Measurements from ENCODE around the gene RBM39.
"Not testable (repeated sequence)": the region's sequence is repeated elsewhere in the genome, so short reads cannot be mapped to it uniquely, and the experiment has no call there.

RBM39 gene

DNA sequence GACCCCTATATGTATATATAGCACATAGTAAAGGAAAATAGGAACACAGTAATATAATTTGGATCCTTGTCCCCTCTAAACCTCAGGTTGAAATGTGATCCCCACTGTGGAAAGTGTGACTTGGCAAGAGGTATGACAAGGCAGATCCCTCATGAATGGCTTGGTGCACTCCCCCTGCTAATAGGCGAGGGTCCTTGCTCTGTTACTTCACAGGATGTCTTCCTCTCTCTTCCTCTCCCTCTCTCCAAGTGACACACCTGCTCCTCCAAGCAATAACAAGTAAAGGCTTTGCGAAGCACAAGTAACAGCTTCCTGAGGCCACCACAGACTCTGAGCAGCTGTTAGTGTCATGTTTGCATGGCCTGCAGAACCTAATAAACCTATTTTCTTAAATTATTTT, 26.4 kb downstream of the RBM39 start:
- Histone ChIP-seq H2AFZ (ENCODE audit: low read length) (no peak overlapping the region), H3K27me3 (ENCODE audit: insufficient read depth, low read length) (no peaks in the 10 kb centered on the region), H3K27ac (ENCODE audit: low read depth, low read length, poor library complexity, severe bottlenecking) (no peak overlapping the region), H3K9me3 (ENCODE audit: low read length) (no peaks in the 10 kb centered on the region), H3F3A (ENCODE audit: insufficient read depth, low read length) (peaks cover 11% of the 10 kb centered on the region; the same call in 1 of the 2 replicates), H3K4me3 (ENCODE audit: low read depth, low read length, poor library complexity, severe bottlenecking) (no peak overlapping the region), H3K79me2 (ENCODE audit: insufficient read depth, low read length) (peaks cover 27% of the 10 kb centered on the region), H3K36me3 (ENCODE audit: insufficient read depth, low read length) (peaks cover 98% of the 10 kb centered on the region), H3K4me2 (ENCODE audit: low read length) (no peak overlapping the region), H3K9ac (ENCODE audit: low read length) (no peak overlapping the region), H3K9me2 (ENCODE audit: low read depth, low read length) (no peaks in the 10 kb centered on the region), H3K4me1 (ENCODE audit: insufficient read depth, low read length, severe bottlenecking) (no peaks in the 10 kb centered on the region), H4K20me1 (ENCODE audit: insufficient read depth, low read length) (0 out of 2 replicates have a peak, but pooled peaks cover 3% of the 10 kb centered on the region)
- TF ChIP-seq EZH2 (IDR thresholded peaks at IDR 0.05; ENCODE audit: borderline replicate concordance, low read length) (no peak), CTCF (IDR thresholded peaks at IDR 0.05; ENCODE audit: low read length) (no peak)

GRCh38 chr20:35714127-35714526, 27.9 kb downstream of the RBM39 start:
- H3K4me1 ChIP-seq (ENCODE audit: insufficient read depth, low read length, severe bottlenecking), result no peaks in the 10 kb centered on the region
- peaks cover 16% of the 10 kb centered on the region; the same call in 1 of the 2 replicates for H3F3A ChIP-seq (ENCODE audit: insufficient read depth, low read length)
- H3K36me3 ChIP-seq (ENCODE audit: insufficient read depth, low read length), result peaks cover 98% of the 10 kb centered on the region
- peaks cover 11% of the 10 kb centered on the region; the same call in 1 of the 2 replicates for H4K20me1 ChIP-seq (ENCODE audit: insufficient read depth, low read length)
- peaks cover 33% of the 10 kb centered on the region for H3K79me2 ChIP-seq (ENCODE audit: insufficient read depth, low read length)
- no peak overlapping the region for H3K4me3 ChIP-seq (ENCODE audit: low read depth, low read length, poor library complexity, severe bottlenecking)
- TF ChIP-seq CTCF (IDR thresholded peaks at IDR 0.05; ENCODE audit: low read length) (no peak), EZH2 (IDR thresholded peaks at IDR 0.05; ENCODE audit: borderline replicate concordance, low read length) (no peak)
- H2AFZ ChIP-seq (ENCODE audit: low read length), result no peak overlapping the region
- H3K9me3 ChIP-seq (ENCODE audit: low read length), result no peaks in the 10 kb centered on the region
- no peak overlapping the region for H3K9ac ChIP-seq (ENCODE audit: low read length)
- H3K4me2 ChIP-seq (ENCODE audit: low read length), result no peak overlapping the region
- H3K9me2 ChIP-seq (ENCODE audit: low read depth, low read length), result no peaks in the 10 kb centered on the region
- no peak overlapping the region for H3K27ac ChIP-seq (ENCODE audit: low read depth, low read length, poor library complexity, severe bottlenecking)
- no peaks in the 10 kb centered on the region for H3K27me3 ChIP-seq (ENCODE audit: insufficient read depth, low read length)

- not testable (repeated sequence) for H3K27me3 ChIP-seq (ENCODE audit: insufficient read depth, low read length); H3K27ac ChIP-seq (ENCODE audit: low read depth, low read length, poor library complexity, severe bottlenecking); H3K9ac ChIP-seq (ENCODE audit: low read length); H3K4me1 ChIP-seq (ENCODE audit: insufficient read depth, low read length, severe bottlenecking); H3K4me2 ChIP-seq (ENCODE audit: low read length); H3K9me2 ChIP-seq (ENCODE audit: low read depth, low read length); H3K4me3 ChIP-seq (ENCODE audit: low read depth, low read length, poor library complexity, severe bottlenecking); H2AFZ ChIP-seq (ENCODE audit: low read length); H3K9me3 ChIP-seq (ENCODE audit: low read length)
- Histone ChIP-seq H3K79me2 (ENCODE audit: insufficient read depth, low read length) (peaks cover 34% of the 10 kb centered on the region), H3F3A (ENCODE audit: insufficient read depth, low read length) (peaks cover 26% of the 10 kb centered on the region; the same call in 1 of the 2 replicates), H3K36me3 (ENCODE audit: insufficient read depth, low read length) (peaks cover 98% of the 10 kb centered on the region), H4K20me1 (ENCODE audit: insufficient read depth, low read length) (peaks cover 11% of the 10 kb centered on the region; the same call in 1 of the 2 replicates)
Observed at GRCh38 chr20:35713120-35713519, 28.9 kb downstream of the RBM39 start.

DNA sequence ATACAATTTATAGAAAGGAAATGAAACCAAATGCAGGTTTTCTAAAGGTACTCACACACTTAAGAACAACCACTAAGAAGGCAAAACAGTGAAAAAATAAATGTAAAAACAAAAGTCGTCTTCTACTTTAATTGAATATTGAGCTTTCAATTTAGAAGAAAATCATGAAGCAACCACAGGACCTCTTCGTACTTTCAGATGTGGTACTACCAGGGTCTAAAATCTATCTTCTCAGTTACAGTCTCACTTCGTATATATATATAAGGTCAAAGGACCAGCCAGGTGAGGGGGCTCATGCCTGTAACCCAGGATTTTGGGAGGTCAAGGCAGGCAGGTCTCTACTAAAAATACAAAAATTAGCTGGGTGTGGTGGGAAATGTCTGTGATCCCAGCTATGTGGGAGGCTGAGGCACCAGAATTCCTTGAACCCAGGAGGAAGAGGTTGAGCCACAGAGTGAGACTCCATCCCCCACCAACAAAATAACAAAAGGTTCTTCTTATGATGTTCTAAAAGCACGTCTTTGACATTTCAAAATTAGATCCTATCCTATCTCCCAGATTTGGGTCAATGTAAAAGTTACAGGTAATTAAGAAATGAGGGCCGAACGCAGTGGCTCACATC, 30.4 kb downstream of the RBM39 start:
- peaks cover 28% of the 10 kb centered on the region for H3K79me2 ChIP-seq (ENCODE audit: insufficient read depth, low read length)
- H3K27me3 ChIP-seq (ENCODE audit: insufficient read depth, low read length), result no peaks in the 10 kb centered on the region
- H3K4me2 ChIP-seq (ENCODE audit: low read length), result no peak overlapping the region
- H3K9me3 ChIP-seq (ENCODE audit: low read length), result no peaks in the 10 kb centered on the region
- H3K9ac ChIP-seq (ENCODE audit: low read length), result no peak overlapping the region
- no peak overlapping the region for H3K27ac ChIP-seq (ENCODE audit: low read depth, low read length, poor library complexity, severe bottlenecking)
- H3K36me3 ChIP-seq (ENCODE audit: insufficient read depth, low read length), result peaks cover 96% of the 10 kb centered on the region
- H3K4me1 ChIP-seq (ENCODE audit: insufficient read depth, low read length, severe bottlenecking), result no peaks in the 10 kb centered on the region
- TF ChIP-seq CTCF (IDR thresholded peaks at IDR 0.05; ENCODE audit: low read length) (no peak), EZH2 (IDR thresholded peaks at IDR 0.05; ENCODE audit: borderline replicate concordance, low read length) (no peak)
- no peak overlapping the region for H3K4me3 ChIP-seq (ENCODE audit: low read depth, low read length, poor library complexity, severe bottlenecking)
- H2AFZ ChIP-seq (ENCODE audit: low read length), result no peak overlapping the region
- peaks cover 28% of the 10 kb centered on the region; the same call in 1 of the 2 replicates for H3F3A ChIP-seq (ENCODE audit: insufficient read depth, low read length)
- H4K20me1 ChIP-seq (ENCODE audit: insufficient read depth, low read length), result peaks cover 11% of the 10 kb centered on the region; the same call in 1 of the 2 replicates
- no peaks in the 10 kb centered on the region for H3K9me2 ChIP-seq (ENCODE audit: low read depth, low read length)

Measured in OCI-LY1 (cell line).